GM12891 (cell line): Measurements from ENCODE around the gene IFIT2.
"Not testable (repeated sequence)": the region's sequence is repeated elsewhere in the genome, so short reads cannot be mapped to it uniquely, and the experiment has no call there.

ENCODE experiments used
- DNase-seq: peaks from one replicate; pipeline ENCODE4 v3.0.0; 2011; ENCODE audit warnings: low spot score; ENCODE audit not compliant: insufficient read length
- FAIRE-seq: peaks from 2 replicates; lab custom pipeline; 2011; peaks lifted over from hg19 to GRCh38; lab: Jason Lieb, UNC
- PAX5 ChIP-seq: IDR thresholded peaks from 2 replicates; pipeline ENCODE4 v1.6.1; 2011; ENCODE audit warnings: low read length, moderate library complexity, mild to moderate bottlenecking; ENCODE audit not compliant: insufficient read depth, severe bottlenecking
- POLR2A ChIP-seq: IDR thresholded peaks from 2 replicates; pipeline ENCODE4 v1.6.1; 2011; ENCODE audit warnings: low read depth, low read length, control low read depth
- POLR2AphosphoS5 ChIP-seq: IDR thresholded peaks from 2 replicates; pipeline ENCODE4 v1.6.1; 2011; ENCODE audit warnings: low read depth, low read length, control low read depth
- POU2F2 ChIP-seq: IDR thresholded peaks from 2 replicates; pipeline ENCODE4 v1.6.1; 2011; ENCODE audit warnings: low read depth, mild to moderate bottlenecking, control low read depth, low read length, moderate library complexity
- SPI1 ChIP-seq: IDR thresholded peaks from 2 replicates; pipeline ENCODE4 v1.6.1; 2011; ENCODE audit warnings: low read depth, low read length, control low read depth
- TAF1 ChIP-seq: IDR thresholded peaks from 2 replicates; pipeline ENCODE4 v1.6.1; 2011; ENCODE audit warnings: low read depth, low read length, control low read depth

Gene IFIT2

DNA sequence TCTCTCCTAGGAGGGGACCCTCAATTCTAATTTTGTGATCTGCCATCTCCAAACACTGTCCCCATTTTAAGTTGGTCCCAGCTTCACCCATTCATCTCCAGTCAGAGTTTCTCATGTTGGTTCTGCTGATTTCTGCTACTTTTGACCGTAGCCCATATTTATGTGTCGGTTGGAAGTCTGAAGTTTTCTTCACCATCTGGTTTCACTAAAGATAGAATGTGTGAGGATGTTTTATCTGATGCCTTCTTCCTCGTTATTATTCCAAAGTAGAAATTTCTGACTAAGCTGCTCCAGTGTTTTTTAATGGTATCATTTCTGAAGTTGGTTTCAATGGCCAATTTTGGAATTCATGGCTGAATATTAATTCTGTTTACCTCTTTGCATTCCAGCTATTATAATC lies 21.3 kb upstream of the IFIT2 start:
- FAIRE-seq (no peak), DNase-seq (no peak)
- TF ChIP-seq POU2F2 (no peak), TAF1 (no peak), POLR2AphosphoS5 (no peak), SPI1 (no peak), POLR2A (no peak), PAX5 (no peak)

DNA sequence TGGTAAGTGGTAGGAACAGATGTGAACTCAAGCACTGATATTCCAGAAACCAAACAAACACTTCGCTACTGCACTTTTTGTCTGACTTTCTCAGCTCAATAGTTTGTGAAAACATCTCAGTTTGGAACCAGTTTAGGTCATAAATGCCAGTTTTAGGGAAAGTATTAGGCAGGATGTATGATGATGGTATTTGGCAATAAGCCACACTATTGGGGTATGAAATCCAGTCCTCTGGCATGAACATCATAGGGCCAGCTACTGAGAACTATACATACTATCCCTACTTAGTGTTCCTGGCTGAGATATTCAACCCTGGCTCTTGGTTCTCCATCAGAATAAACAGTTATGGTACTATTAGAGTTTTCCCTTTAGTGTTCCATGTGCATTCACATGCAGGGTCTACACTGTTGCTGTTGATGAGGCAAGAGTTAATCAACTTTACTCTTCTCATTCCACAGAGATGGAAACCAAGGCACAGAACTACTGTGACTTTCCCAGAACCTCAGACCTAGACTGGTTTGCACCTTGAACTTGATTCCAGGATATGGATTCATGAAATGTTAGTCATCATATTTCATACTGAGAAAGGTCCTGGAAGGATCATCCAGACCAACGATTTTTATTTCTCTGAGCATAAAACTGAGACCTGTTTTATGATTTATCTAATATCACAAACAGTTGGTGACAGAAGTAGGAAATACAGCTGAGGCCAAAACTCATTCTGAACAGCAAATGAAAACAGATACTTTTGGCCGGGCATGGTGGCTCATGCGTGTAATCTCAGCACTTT lies 20.0 kb upstream of the IFIT2 start:
- TF ChIP-seq PAX5 (no peak), POLR2AphosphoS5 (no peak), POU2F2 (no peak), POLR2A (no peak), TAF1 (no peak), SPI1 (no peak)
- DNase-seq: no peak
- peak; percentile 60 for FAIRE-seq

DNA sequence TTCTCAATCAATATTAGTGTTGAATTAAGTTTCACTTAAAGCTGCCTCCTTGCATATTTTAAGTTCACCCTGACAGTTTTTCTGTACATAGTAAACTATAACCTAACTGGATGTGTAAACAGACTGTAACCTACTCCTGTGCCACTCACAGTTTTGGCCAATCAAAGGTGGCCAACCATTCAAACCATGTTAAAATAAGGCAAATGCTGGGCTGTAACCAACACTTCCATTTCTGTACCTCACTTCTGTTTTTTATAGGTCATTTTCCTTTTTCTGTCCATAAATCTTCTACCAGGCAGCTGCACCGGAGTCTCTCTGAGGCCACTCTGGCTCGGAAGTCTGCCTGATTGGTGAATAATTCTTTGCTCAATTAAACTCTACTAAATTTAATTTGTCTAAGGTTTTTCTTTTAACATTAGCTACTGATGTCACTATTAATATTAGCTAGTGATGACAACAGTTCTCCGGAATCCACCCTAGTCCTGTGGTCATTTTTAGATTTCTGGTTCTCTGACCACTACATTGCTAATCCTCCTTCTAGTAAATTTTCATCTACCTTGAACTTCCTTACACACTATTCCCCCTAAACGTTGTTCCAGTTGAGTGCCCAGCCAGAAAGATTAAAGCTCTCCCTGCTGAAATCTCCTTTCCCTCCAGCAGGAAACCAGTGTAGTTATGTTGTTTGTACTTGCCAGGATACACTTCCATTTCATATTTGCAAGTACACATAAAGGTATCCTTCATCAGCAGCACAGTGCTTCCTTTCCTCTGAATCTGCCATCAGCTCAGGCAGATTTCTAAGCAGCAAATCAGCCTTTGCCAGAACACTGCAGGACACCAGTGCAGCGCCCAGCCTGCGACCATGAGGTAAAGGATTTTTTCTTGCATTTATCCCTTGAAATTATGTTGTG lies 18.6 kb upstream of the IFIT2 start:
- FAIRE-seq (no peak), DNase-seq (no peak)
- TF ChIP-seq POLR2A (no peak), POU2F2 (no peak), POLR2AphosphoS5 (no peak), TAF1 (no peak), SPI1 (no peak), PAX5 (no peak)

DNA sequence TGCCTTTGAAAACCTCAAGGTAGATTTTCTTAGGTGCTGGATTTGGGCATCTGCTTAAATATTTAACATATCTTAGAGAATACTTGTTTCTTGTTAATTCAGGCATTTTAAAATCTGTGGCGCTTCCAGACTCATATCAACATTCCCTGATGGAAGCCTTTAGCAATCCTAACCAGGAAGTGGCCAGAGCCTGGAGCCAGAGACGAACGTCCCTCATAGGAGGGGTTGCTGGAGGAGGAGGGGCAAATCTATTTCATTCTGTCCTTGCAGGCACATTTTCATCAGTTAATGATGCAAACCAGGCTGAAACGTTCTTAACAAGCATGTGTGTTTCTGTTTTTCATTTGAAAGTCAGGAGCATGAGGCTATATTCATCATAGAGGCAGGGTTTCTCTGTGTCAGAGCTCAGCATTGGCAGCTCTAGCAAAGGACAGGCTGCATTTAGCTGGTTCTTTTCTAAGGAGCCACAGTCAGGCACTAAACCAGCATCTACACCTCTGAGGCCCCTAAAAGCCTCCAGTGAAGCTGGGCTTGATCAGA lies 17.8 kb upstream of the IFIT2 start:
- TF ChIP-seq POLR2A: no peak
- no peak for TF ChIP-seq TAF1
- TF ChIP-seq POLR2AphosphoS5: no peak
- TF ChIP-seq SPI1: no peak
- no peak for TF ChIP-seq PAX5
- TF ChIP-seq POU2F2: no peak
- DNase-seq (no peak), FAIRE-seq (no peak)

DNA sequence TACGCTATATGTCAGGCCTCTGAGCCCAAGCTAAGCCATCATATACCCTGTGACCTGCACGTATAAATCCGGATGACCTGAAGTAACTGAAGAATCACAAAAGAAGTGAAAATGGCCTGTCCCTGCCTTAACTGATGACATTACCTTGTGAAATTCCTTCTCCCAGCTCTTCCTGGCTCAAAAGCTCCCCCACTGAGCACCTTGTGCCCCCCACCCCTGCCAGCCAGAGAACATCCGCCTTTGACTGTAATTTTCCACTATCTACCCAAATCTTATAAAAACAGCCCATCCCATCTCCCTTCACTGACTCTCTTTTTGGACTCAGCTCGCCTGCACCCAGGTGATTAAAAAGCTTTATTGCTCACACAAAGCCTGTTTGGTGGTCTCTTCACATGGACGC lies 17.1 kb upstream of the IFIT2 start:
- FAIRE-seq, DNase-seq: not testable (repeated sequence)

DNA sequence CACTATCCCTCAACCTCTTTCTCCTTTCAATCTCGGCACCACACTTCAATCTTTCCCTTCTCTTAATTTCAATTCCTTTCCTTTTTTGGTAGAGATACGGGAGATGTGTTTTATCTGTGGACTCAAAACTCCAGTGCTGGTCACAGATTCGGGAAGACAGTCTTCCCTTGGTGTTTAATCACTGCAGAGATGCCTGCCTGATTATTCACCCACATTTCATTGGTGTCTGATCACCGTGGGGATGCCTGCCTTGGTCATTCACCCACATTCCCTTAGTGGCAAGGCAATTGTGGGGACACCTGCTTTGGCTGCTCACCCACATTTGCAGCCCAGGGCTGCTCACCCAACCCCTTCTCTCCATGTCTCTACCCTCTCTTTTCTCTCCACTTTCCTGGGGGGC lies 16.5 kb upstream of the IFIT2 start:
- FAIRE-seq, DNase-seq: not testable (repeated sequence)

DNA sequence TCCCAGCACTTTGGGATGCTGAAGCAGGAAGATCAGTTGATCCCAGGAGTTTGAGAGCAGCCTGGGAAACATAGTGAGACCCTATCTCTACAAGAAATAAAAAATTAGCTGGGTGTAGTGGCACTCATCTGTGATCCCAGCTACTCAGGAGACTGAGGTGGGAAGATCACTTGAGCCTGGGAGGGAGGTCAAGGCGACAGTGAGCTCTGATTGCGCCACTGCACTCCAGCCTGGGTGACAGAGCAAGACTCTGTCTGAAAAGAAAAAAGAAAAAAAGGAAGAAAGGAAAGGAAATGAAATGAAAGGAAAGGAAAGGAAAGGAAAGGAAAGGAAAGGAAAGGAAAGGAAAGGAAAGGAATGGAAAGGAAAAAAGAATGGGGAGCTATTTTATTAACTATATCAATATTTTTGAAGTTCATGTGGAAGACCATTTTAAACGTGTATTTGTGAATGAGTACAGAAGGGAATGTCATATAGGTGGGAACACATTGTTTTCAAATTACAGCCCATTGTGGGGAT lies 7.1 kb upstream of the IFIT2 start:
- no peak for DNase-seq
- TF ChIP-seq POLR2A (no peak), POU2F2 (no peak), POLR2AphosphoS5 (no peak), TAF1 (no peak), PAX5 (no peak), SPI1 (no peak)
- no peak for FAIRE-seq

DNA sequence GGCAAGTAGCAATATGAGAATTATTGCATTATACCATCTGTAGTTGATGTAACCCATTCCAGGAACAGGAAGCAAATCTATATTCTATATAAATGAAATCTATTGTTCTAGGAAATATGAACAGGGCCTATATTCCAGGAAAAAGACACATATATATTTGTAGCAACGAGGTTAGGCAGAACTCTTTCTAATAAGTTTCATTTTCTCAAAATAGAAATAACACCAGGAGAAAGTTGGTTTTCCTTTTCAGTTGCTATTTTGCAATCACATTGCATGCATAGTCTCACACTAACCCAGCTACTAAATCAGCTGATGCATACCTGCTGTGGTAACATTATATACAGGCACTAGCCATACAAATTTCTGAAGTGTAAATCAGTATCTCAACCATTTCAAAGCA lies 6.2 kb upstream of the IFIT2 start:
- TF ChIP-seq PAX5 (no peak), POLR2A (no peak), POU2F2 (no peak), POLR2AphosphoS5 (no peak), TAF1 (no peak), SPI1 (no peak)
- DNase-seq (no peak), FAIRE-seq (peak; percentile 72)

DNA sequence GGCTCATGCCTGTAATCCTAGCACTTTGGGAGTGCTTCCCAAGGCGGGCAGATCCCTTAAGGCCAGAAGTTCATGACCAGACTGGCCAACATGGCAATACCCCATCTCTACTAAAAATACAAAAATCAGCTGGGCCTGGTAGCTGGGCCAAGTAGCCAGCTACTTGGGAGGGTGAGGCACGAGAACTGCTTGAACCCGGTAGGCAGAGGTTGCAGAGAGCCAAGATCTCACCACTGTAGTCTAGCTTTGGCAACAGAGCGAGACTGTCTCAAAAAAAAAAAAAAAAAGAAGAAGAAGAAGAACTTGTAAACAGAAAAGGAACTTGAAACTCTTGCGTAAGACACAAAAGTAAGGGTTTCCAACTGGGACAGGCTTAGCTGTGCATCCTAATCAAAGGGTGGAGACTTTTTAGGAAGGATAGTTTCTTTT lies 5.6 kb upstream of the IFIT2 start:
- no peak for TF ChIP-seq SPI1
- TF ChIP-seq POLR2A: no peak
- no peak for TF ChIP-seq POU2F2
- TF ChIP-seq POLR2AphosphoS5: no peak
- no peak for TF ChIP-seq TAF1
- no peak for TF ChIP-seq PAX5
- peak; percentile 47 for FAIRE-seq
- no peak for DNase-seq
